Adipose tissue (tissue), 3 donors: Measurements from ENCODE around the gene HSD17B2. TPM values are rescaled to one million over a fixed set of nuclear protein-coding genes. Genes with fewer than 3 reads are reported as not detected.

Source experiments
- H3K27ac ChIP-seq: one replicate; pipeline ENCODE4 v1.5.1; 2013; ENCODE audit warnings: low read depth, low read length
- WGBS, 3 donors: extraction: QIAGEN DNeasy Blood & Tissue Kit; methylation state at CpG; one replicate each; pipeline ENCODE4 v1.1.7; 2013; 5-methylcytosine and 5-hydroxymethylcytosine counted together
- polyA plus RNA-seq, 3 donors: library from polyadenylated mRNA; stranded (reverse); fragments of 200-250 nt; gene quantifications; one replicate each; pipeline ENCODE4 v1.2.3, GENCODE V29; 2013
- donor health status: healthy with polysubstance abuse.
- donor health status: Bipolar disorder and iron deficiency.
- donor health status: healthy.

HSD17B2 gene
- polyA plus RNA-seq, 3 donors: 1.2 to 16.8 TPM; not detected in 1

DNA sequence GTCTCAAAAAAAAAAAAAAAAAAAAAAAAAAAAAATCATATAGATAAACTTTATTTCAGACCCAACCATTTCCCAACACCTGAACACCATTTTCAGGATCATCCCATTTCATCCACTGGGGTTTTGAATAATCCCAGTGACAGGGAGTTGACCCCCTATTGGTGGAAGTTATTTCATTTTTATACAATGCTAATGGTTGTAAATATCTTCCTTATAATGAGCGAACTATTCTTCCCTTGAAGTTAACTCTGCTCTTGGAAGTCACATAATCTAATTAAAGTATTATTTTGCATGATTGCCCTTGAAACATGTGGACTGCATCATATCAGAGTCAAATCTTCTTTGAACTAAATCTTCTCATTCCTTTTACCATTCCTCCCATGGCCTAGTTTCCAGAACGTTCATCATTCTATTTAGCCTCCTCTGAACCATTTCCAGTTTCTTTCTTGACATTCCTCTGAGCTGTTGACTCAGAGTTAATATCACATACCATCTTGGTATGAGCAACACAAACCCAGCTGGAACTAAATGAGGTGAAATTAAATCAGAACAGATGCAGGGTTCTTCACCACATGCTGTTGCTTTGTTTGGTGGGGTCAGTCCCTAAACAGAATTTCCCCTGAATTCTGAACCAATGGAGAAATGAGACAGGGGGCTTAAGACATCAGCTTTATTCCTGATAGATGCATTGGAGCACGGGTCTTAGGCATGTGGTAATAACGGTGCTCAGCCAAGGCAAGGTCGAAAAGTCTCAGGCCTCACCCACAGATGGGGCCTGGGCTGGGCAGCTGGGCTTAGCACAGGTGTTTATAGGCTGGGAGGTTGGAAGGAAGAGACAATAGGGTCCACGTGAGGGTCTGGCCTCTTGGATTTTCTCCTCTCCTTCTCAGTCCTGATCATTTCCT is 8.9 kb downstream of the HSD17B2 start:
- no peak overlapping the region for H3K27ac ChIP-seq
- WGBS, 3 donors: 67 to 71% (median 69%) methylated on average over 6 of the region's 6 CpGs

DNA sequence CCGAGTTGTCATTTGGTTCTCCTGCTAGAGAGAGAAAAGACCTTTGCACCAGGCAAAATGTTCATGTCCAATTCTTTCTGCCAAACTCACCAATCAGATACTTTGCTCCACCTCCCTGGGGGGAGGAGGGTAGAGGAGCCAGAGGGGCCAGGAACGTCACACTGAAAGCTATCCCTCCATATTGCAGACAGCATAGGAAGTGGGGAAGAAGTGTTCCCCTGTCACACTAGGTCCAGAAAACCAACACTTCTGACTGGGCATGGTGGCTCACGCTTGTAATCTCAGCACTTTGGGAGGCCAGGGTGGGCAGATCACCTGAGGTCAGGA is 9.5 kb downstream of the HSD17B2 start:
- no peak overlapping the region for H3K27ac ChIP-seq
- WGBS, 3 donors: 76 to 90% (median 78%) methylated on average over 3 of the region's 3 CpGs

- no peak overlapping the region for H3K27ac ChIP-seq
- WGBS, 3 donors: 36 to 75% (median 63%) methylated on average over 2 of the region's 2 CpGs
Measured at GRCh38 chr16:82045465-82045864, 10.4 kb downstream of the HSD17B2 start.

GRCh38 chr16:82046541-82046940 is 11.5 kb downstream of the HSD17B2 start:
- WGBS, 3 donors: 76 to 89% (median 87%) methylated on average over 4 of the region's 4 CpGs
- H3K27ac ChIP-seq: no peak overlapping the region

GRCh38 chr16:82046941-82047340 is 11.9 kb downstream of the HSD17B2 start:
- 91 to 95% (median 93%) methylated on average over 2 of the region's 2 CpGs for WGBS, 3 donors
- H3K27ac ChIP-seq: no peak overlapping the region

GRCh38 chr16:82047374-82047773 is 12.3 kb downstream of the HSD17B2 start:
- WGBS, 3 donors: 78 to 89% (median 87%) methylated on average over 2 of the region's 2 CpGs
- H3K27ac ChIP-seq: no peak overlapping the region

GRCh38 chr16:82047787-82048186 is 12.7 kb downstream of the HSD17B2 start:
- no peak overlapping the region for H3K27ac ChIP-seq
- WGBS, 3 donors: 89 to 96% (median 92%) methylated on average over 2 of the region's 2 CpGs

- 48 to 69% (median 65%) methylated on average over 1 of the region's 1 CpG for WGBS, 3 donors
Measured at GRCh38 chr16:82049484-82049883, 14.4 kb downstream of the HSD17B2 start.

DNA sequence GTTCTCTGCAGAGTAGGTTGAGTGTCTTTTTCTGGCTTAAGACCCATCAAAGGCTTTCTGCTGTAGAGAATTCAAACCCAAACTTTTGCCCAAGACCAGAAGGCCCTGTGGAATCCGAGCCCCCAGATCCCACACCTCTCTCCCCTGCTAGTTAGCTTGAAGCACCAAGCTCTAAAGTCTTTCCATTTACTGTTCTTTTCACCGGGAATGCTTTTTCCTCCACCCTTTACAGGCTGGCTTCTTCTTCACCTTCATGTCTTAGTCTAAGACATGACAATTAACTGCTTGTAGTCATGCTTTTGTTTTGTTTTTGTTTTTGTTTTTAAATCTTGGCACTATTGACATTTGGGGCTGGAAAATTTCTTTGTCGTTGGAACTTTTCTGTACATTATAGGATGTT is 15.5 kb downstream of the HSD17B2 start:
- no peak overlapping the region for H3K27ac ChIP-seq
- 38 to 72% (median 63%) methylated on average over 3 of the region's 3 CpGs for WGBS, 3 donors

More at GRCh38 chr16:82049484-82049883, 14.4 kb downstream of the HSD17B2 start:
- H3K27ac ChIP-seq: no peak overlapping the region

DNA sequence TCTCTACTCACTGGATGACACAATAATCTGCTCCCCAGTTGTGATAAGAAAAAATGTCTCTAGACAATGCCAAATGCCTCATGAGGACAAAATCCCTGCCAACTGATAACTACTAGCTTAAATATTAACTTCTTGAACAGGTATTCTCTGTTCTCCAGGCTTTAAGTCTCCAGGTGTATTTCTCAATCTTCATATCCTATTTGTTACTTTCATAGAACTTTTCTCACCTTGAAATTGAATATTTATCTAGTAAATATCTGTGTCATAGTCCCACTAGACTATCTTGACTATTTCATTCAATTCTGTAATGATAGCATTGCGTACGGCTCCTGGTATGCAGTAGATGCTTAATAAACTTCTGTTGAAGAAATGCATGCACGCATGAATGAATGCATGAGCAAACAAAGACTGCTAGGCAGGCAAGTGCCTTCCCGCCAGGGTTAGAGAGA is 15.9 kb downstream of the HSD17B2 start:
- 29 to 92% (median 87%) methylated on average over 4 of the region's 4 CpGs for WGBS, 3 donors
- H3K27ac ChIP-seq: no peak overlapping the region

DNA sequence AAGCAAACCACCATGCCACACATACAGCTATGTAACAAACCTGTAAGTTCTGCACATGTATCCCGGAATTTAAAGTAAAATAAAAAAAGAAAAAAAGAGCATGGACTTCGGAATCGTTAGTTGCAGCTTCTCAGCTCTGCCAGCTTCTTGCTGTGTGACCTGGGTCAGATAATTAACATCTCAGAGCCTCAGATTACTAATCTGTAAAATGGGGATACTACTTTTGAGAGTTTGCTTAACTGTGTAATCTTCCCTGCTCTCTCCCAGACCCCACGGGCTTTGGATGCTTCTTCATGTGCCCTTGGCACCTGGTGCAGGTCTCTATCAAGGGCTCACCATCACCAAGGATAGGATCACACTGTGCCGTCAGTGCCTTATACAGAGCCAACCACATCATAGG is 16.6 kb downstream of the HSD17B2 start:
- 79 to 85% (median 82%) methylated on average over 5 of the region's 5 CpGs for WGBS, 3 donors
- H3K27ac ChIP-seq: no peak overlapping the region

DNA sequence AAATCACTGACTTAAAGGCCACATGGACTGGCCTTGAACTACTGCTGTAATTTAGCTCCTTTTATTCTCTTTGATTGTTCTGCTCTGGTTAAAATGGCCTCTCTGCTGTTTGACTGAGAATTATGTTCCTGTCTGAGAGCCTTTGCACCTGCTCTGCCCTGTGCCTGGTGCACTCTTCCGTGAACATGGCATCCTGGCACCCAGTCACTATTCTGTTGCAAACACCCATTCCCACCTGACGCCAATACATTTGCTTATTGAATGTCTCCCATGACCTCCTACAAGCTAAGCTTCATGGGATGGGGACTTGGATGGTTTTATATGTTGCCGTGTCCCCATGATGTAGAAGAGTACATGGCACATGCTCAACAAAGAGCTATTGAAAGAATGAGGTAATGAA is 20.1 kb downstream of the HSD17B2 start:
- WGBS, 3 donors: 82 to 92% (median 89%) methylated on average over 3 of the region's 3 CpGs
- no peak overlapping the region for H3K27ac ChIP-seq

- 57 to 64% (median 59%) methylated on average over 8 of the region's 8 CpGs for WGBS, 3 donors
- H3K27ac ChIP-seq: no peak overlapping the region
Measured at GRCh38 chr16:82055728-82056549, 20.9 kb downstream of the HSD17B2 start.

- 65 to 74% (median 66%) methylated on average over 3 of the region's 3 CpGs for WGBS, 3 donors
- H3K27ac ChIP-seq: no peak overlapping the region
Measured at GRCh38 chr16:82056550-82056896, 21.5 kb downstream of the HSD17B2 start.

- H3K27ac ChIP-seq: no peak overlapping the region
- WGBS, 3 donors: 67 to 80% (median 70%) methylated on average over 8 of the region's 8 CpGs
Measured at GRCh38 chr16:82059161-82059982, 24.3 kb downstream of the HSD17B2 start.

- WGBS, 3 donors: 48 to 71% (median 50%) methylated on average over 1 of the region's 1 CpG
- H3K27ac ChIP-seq: no peak overlapping the region
Measured at GRCh38 chr16:82059983-82060421, 24.9 kb downstream of the HSD17B2 start.

- no peak overlapping the region for H3K27ac ChIP-seq
- 24 to 31% (median 29%) methylated on average over 5 of the region's 5 CpGs for WGBS, 3 donors
Measured at GRCh38 chr16:82061861-82062525, 26.9 kb downstream of the HSD17B2 start.

GRCh38 chr16:82062645-82063058 is 27.6 kb downstream of the HSD17B2 start:
- H3K27ac ChIP-seq: no peak overlapping the region
- WGBS, 3 donors: 73 to 81% (median 74%) methylated on average over 7 of the region's 7 CpGs
